ENCODE results near the gene PSMG2.

- TF ChIP-seq CTCF (IDR thresholded peaks at IDR 0.05) (no peak), POLR2A (IDR thresholded peaks at IDR 0.05) (no peak)
Measured at GRCh38 chr18:12751891-12752290, 49.0 kb downstream of the PSMG2 start.

Data from uterus (tissue), 2 donors.